HL-60 (cell line): ENCODE measurements around the gene IL6ST.

Experiments
- CTCF ChIP-seq: IDR thresholded peaks from one replicate; pipeline ENCODE4 v1.5.1; 2011; ENCODE audit warnings: low read length, control low read depth, inconsistent platforms; ENCODE audit not compliant: insufficient read depth
- GABPA ChIP-seq: IDR thresholded peaks from 2 replicates; pipeline ENCODE4 v1.6.1; 2012; ENCODE audit warnings: low read depth
- POLR2AphosphoS5 ChIP-seq: IDR thresholded peaks from 2 replicates; pipeline ENCODE4 v1.6.1; 2012; ENCODE audit warnings: low read depth
- REST ChIP-seq: IDR thresholded peaks from 2 replicates; pipeline ENCODE4 v1.6.1; 2012; ENCODE audit warnings: low read depth; ENCODE audit not compliant: insufficient replicate concordance

- TF ChIP-seq REST: no peak
- TF ChIP-seq CTCF: no peak
- no peak for TF ChIP-seq POLR2AphosphoS5
- TF ChIP-seq GABPA: no peak
These were observed 79.8 kb downstream of the IL6ST start for GRCh38 chr5:55914971-55915370.
